ENCODE results near the gene OFD1.

Gene OFD1

DNA sequence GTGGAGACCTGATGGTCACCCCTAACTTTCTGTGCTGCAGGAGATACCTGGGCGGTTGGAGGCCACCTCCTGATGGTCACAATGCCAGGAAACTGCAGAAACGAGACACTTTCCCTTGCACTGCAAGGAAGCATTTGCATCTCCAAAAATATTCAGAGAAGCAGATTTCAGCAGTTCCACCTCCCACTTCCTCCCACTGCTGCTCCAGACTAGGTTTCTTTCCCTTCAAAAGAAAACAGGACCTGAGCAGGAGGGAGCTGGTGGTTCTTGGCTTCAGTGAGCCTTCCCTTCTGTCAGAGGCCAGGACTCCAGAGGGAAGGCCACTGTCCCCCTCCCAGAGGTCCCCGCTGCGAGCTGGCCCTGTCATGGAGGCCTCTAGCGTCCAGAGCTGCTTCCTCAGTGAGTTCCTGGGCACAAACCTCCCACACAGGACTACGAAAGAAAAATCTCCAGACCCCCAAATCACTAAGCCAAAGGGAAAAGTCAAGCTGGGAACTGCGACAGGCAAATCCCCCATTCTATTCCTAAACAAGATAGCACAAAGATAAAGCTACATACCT lies 46.4 kb downstream of the OFD1 start:
- TF ChIP-seq, protein P1, sequence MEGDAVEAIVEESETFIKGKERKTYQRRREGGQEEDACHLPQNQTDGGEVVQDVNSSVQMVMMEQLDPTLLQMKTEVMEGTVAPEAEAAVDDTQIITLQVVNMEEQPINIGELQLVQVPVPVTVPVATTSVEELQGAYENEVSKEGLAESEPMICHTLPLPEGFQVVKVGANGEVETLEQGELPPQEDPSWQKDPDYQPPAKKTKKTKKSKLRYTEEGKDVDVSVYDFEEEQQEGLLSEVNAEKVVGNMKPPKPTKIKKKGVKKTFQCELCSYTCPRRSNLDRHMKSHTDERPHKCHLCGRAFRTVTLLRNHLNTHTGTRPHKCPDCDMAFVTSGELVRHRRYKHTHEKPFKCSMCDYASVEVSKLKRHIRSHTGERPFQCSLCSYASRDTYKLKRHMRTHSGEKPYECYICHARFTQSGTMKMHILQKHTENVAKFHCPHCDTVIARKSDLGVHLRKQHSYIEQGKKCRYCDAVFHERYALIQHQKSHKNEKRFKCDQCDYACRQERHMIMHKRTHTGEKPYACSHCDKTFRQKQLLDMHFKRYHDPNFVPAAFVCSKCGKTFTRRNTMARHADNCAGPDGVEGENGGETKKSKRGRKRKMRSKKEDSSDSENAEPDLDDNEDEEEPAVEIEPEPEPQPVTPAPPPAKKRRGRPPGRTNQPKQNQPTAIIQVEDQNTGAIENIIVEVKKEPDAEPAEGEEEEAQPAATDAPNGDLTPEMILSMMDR (conservative IDR thresholded peaks at IDR 0.05; ENCODE audit: low read length), result no peak
- no peak for DNase-seq (ENCODE audit: low read depth)
- no peak overlapping the region for H3K4me3 ChIP-seq (ENCODE audit: low read length)

DNA sequence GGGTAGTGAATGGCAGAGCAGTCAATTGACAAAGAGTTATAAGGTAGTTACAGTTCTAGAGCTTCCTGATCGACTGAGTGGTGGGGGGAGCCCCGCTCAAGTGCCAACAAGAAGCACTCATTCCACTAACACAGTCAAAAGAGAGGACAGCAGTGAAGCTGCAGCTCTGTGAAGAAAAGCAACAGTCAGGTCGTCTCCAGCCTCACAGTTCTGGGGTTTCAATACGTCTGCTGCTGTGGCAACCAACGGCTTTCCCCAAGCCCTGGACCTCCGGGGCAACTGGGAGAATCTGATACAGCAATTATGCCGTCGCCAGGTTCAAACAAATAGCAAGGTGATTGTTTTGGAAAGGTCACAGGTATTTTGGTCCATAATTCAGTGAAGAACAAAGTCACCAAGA lies 51.5 kb downstream of the OFD1 start:
- no peak overlapping the region for H3K4me3 ChIP-seq (ENCODE audit: low read length)
- DNase-seq (ENCODE audit: low read depth), result no peak
- TF ChIP-seq, protein P1 (conservative IDR thresholded peaks at IDR 0.05; ENCODE audit: low read length), result no peak

DNA sequence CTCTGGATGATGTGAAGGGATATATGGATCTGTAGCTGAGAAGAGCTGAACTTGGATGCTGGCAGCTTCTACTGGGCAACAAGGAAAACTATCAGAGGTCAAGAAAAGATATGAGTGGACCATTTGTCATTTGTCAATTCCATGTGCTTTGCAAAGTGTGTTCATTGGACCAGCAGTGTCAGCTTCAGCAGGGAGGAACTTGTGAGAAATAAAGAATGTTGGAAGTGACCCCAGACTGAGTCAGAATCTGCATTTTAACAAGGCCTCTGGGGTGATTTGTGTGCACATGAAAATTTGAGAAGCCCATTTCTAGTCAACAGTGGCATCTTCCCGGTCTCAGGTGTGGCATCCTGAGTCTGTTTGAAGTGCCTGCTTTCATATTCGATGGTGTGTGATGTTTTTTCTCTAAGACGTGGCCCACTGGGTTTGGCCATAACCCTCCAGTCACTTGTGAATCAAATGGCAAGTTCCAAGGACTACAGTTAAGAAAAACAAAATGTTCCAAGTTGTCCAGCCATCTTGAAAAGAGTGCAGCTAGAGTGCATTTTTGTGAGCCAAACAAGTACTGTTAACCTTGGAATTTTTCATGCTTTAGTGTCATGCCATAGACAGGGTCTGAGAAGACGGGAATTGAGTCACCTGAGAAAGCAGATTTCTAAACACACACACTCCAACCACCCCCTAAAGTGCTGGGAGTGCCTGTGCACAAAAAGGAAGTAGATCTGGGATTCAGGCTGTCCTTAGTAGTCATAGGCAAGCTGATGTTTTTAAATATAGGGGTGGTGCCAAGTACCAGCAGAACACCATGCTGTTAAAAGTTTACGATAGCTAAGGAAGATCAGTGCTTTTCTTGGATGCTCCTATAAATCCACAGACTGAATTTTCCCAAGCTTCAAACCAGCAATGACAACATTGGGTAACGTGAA lies 55.9 kb downstream of the OFD1 start:
- DNase-seq (ENCODE audit: low read depth), result no peak
- H3K4me3 ChIP-seq (ENCODE audit: low read length), result no peak overlapping the region
- TF ChIP-seq, protein P1 (conservative IDR thresholded peaks at IDR 0.05; ENCODE audit: low read length), result no peak

DNA sequence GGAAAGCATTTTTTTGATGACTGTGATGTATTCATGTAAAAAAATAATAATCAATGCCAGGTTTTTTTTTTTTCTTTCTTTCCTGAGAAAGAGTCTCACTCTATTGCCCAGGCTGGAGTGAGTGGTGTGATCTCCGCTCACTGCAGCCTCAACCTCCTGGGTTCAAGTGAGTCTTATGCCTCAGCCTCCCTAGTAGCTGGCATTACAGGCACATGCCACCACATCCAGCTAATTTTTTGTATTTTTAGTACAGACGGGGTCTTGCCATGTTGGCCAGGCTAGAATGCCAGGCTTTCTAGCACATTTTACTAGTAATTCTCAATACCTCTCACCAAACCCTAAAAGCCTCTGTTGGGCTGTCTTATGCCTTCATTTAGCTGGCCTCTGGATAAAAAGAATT lies 56.6 kb downstream of the OFD1 start:
- TF ChIP-seq, protein P1 (conservative IDR thresholded peaks at IDR 0.05; ENCODE audit: low read length), result no peak
- no peak overlapping the region for H3K4me3 ChIP-seq (ENCODE audit: low read length)
- no peak for DNase-seq (ENCODE audit: low read depth)

DNA sequence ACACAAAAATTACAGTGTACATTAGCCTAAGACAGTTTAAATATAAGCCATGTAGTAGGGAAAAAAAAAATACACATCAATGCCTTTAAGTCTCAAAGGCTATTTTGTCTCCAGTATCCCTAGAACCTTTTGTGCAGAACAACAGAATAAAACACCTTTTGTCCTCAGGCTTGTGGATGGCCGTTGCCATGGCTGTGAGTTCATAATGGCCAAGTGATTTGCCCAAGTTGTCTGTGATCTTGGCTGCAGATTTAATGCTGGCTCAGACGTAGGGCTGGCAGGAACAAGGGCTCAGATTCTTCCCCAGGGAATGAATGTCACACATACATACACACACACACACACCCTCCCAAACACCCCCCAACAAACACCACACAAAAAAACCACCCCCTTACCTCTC lies 57.0 kb downstream of the OFD1 start:
- no peak for DNase-seq (ENCODE audit: low read depth)

DNA sequence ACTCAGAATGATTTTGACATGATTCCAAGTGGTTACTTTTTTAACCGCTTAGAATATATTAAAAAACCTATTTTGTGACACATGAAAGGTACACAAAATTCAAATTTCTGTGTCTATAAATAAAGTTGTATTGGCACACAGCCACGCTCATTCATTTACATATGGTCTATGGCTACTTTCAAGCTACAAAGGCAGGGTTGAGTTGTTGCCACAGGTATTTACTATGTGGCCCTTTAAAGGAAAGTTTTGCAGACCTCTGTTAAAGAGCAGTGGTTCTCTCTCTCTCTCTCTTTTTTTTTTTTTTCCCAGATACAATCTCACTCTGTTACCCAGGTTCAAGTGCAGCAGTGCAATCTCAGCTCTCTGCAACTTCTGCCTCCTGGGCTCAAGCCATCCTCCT lies 59.3 kb downstream of the OFD1 start:
- DNase-seq (ENCODE audit: low read depth), result no peak
- TF ChIP-seq, protein P1 (conservative IDR thresholded peaks at IDR 0.05; ENCODE audit: low read length), result no peak
- H3K4me3 ChIP-seq (ENCODE audit: low read length), result no peak overlapping the region

More for the DNA sequence above, 57.0 kb downstream of the OFD1 start:
- TF ChIP-seq, protein P1 (conservative IDR thresholded peaks at IDR 0.05; ENCODE audit: low read length), result no peak
- no peak overlapping the region for H3K4me3 ChIP-seq (ENCODE audit: low read length)

DNA sequence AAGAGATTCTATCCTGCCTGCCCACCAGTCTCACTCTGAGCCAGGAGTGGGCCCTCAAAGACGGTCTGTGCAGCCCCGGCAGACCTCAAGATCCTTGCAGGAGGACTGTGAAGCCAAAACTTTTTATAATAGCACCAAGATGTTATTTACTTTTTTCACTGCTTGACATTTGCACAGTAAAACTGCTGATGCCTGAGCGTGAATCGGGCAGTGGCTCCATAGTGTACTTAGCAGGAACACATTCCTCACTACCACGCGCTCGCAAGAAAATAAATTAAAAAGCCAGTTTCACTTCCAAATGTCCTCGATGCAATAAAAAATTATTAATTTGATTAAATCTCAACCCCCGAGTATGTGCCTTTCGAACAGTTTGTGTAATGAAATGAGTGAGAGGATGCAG lies 59.9 kb downstream of the OFD1 start:
- DNase-seq (ENCODE audit: low read depth), result no peak
- H3K4me3 ChIP-seq (ENCODE audit: low read length), result no peak overlapping the region
- TF ChIP-seq, protein P1 (conservative IDR thresholded peaks at IDR 0.05; ENCODE audit: low read length), result no peak
